Tibial artery (tissue), 4 donors: ENCODE measurements around the gene ANTXR2.
"Not testable (repeated sequence)": the region's sequence is repeated elsewhere in the genome, so short reads cannot be mapped to it uniquely, and the experiment has no call there.

ENCODE experiments used
- DNase-seq, 2 donors: peaks; one replicate each; pipeline ENCODE4 v3.0.0-alpha.2; 2019
- H3K27ac ChIP-seq, 2 donors: fragments of 200-600 bp; sonication (generic) in 1 of 2; 1 replicate in 1 of 2; 2 replicates in 1 of 2; pipeline ENCODE4 v1.5.1; 2018 to 2019; ENCODE audit warnings: mild to moderate bottlenecking in 1 of 2
- H3K27me3 ChIP-seq, 2 donors: fragments of 200-600 bp; sonication (generic) in 1 of 2; one replicate each; pipeline versions ENCODE4 v1.5.1 to v1.6.0; 2016 to 2019
- H3K36me3 ChIP-seq, 3 donors: fragments of 200-600 bp; sonication (generic) in 2 of 3; one replicate each; pipeline ENCODE4 v1.5.1; 2016 to 2019; ENCODE audit warnings: mild to moderate bottlenecking in 2 of 3
- H3K4me1 ChIP-seq, 4 donors: fragments of 200-600 bp; sonication (generic) in 2 of 4; 1 replicate in 3 of 4; 2 replicates in 1 of 4; pipeline ENCODE4 v1.5.1; 2016 to 2019
- H3K4me3 ChIP-seq, 2 donors: fragments of 200-600 bp; sonication (generic) in 1 of 2; 1 replicate in 1 of 2; 2 replicates in 1 of 2; pipeline ENCODE4 v1.5.1; 2018 to 2019; ENCODE audit warnings: mild to moderate bottlenecking in 2 of 2
- H3K9me3 ChIP-seq, 3 donors: fragments of 200-600 bp; sonication (generic) in 1 of 3; one replicate each; pipeline ENCODE4 v1.5.1; 2016 to 2019
- CTCF ChIP-seq, 2 experiments: fragments of 200-600 bp in 1 of 2; fragments of 450-650 bp in 1 of 2; IDR thresholded peaks; one replicate each; pipeline ENCODE4 v1.5.1; 2017 to 2019; ENCODE audit warnings: antibody characterized with exemption in 2 of 2, mild to moderate bottlenecking in 1 of 2, moderate library complexity in 1 of 2
- intact Hi-C: fragments of 100-400 bp; cut with DNase I; formaldehyde crosslinking; loops from one replicate; pipeline ENCODE4 v1.15.0; 2023; ENCODE audit warnings: low total_unique reads

Gene ANTXR2

GRCh38 chr4:79998201-79998600 is 74.8 kb downstream of the ANTXR2 start:
- Histone ChIP-seq H3K36me3 (peaks cover 0 to 3% (median 0%) of the 10 kb centered on the region in 3 donors), H3K4me1 (no peaks in the 10 kb centered on the region), H3K4me3 (no peak overlapping the region), H3K9me3 (no peaks in the 10 kb centered on the region), H3K27me3 (no peaks in the 10 kb centered on the region), H3K27ac (no peak overlapping the region)
- no peak for DNase-seq
- intact Hi-C loops, result no loop called here
- no peak for TF ChIP-seq CTCF (IDR thresholded peaks at IDR 0.05)

- no peak for DNase-seq
- Histone ChIP-seq H3K27me3 (no peaks in the 10 kb centered on the region), H3K9me3 (no peaks in the 10 kb centered on the region), H3K36me3 (no peaks in the 10 kb centered on the region), H3K27ac (no peak overlapping the region), H3K4me3 (no peak overlapping the region), H3K4me1 (no peaks in the 10 kb centered on the region)
- intact Hi-C loops, result no loop called here
- TF ChIP-seq CTCF (IDR thresholded peaks at IDR 0.05), result no peak
Observed at GRCh38 chr4:79996851-79997250, 76.2 kb downstream of the ANTXR2 start.

- Histone ChIP-seq H3K4me3 (no peak overlapping the region), H3K36me3 (no peaks in the 10 kb centered on the region), H3K4me1 (no peaks in the 10 kb centered on the region), H3K27ac (no peak overlapping the region), H3K27me3 (no peaks in the 10 kb centered on the region), H3K9me3 (no peaks in the 10 kb centered on the region)
- no peak for TF ChIP-seq CTCF (IDR thresholded peaks at IDR 0.05)
- intact Hi-C loops, result no loop called here
- no peak for DNase-seq
Observed at GRCh38 chr4:79993476-79993875, 79.6 kb downstream of the ANTXR2 start.

GRCh38 chr4:79991601-79992000 is 81.4 kb downstream of the ANTXR2 start:
- Histone ChIP-seq H3K4me3 (no peak overlapping the region), H3K27ac (no peak overlapping the region), H3K27me3 (no peaks in the 10 kb centered on the region), H3K4me1 (peaks cover 0 to 8% (median 0%) of the 10 kb centered on the region in 4 donors), H3K36me3 (no peaks in the 10 kb centered on the region), H3K9me3 (no peaks in the 10 kb centered on the region)
- intact Hi-C loops, result no loop called here
- DNase-seq, result no peak
- no peak for TF ChIP-seq CTCF (IDR thresholded peaks at IDR 0.05)

GRCh38 chr4:79991100-79991499 is 81.9 kb downstream of the ANTXR2 start:
- H3K27ac ChIP-seq, H3K9me3 ChIP-seq, H3K36me3 ChIP-seq, H3K27me3 ChIP-seq, intact Hi-C loops, H3K4me1 ChIP-seq, H3K4me3 ChIP-seq, DNase-seq: not testable (repeated sequence)

- Histone ChIP-seq H3K4me3 (no peak overlapping the region), H3K27me3 (no peaks in the 10 kb centered on the region), H3K36me3 (peaks cover 0 to 5% (median 5%) of the 10 kb centered on the region in 3 donors), H3K27ac (no peak overlapping the region), H3K4me1 (peaks cover 0 to 8% (median 0%) of the 10 kb centered on the region in 4 donors), H3K9me3 (no peaks in the 10 kb centered on the region)
- DNase-seq, result no peak
- intact Hi-C loops, result no loop called here
- no peak for TF ChIP-seq CTCF (IDR thresholded peaks at IDR 0.05)
Observed at GRCh38 chr4:79987401-79987800, 85.6 kb downstream of the ANTXR2 start.
